Endothelial cell (in vitro differentiated cells): Measurements from ENCODE around the gene CRYGN. TPM values are rescaled to one million over a fixed set of nuclear protein-coding genes. Genes with fewer than 3 reads are reported as not detected.

Experiments
- DNase-seq: peaks from one replicate; pipeline ENCODE4 v3.0.0; 2021; ENCODE audit warnings: low spot score
- H3K27ac Mint-ChIP-seq: one replicate; pipeline ENCODE4 v1.8.0; 2021; ENCODE audit warnings: mixed read lengths, inconsistent platforms; ENCODE audit not compliant: unreplicated experiment
- H3K27me3 Mint-ChIP-seq: one replicate; pipeline ENCODE4 v1.8.0; 2021; ENCODE audit warnings: mild to moderate bottlenecking, moderate library complexity, mixed read lengths, inconsistent platforms; ENCODE audit not compliant: unreplicated experiment
- H3K36me3 Mint-ChIP-seq: one replicate; pipeline ENCODE4 v1.8.0; 2021; ENCODE audit warnings: mild to moderate bottlenecking, low read depth, mixed read lengths, inconsistent platforms; ENCODE audit not compliant: unreplicated experiment
- H3K4me1 Mint-ChIP-seq: one replicate; pipeline ENCODE4 v1.8.0; 2021; ENCODE audit warnings: mild to moderate bottlenecking, mixed read lengths, inconsistent platforms; ENCODE audit not compliant: unreplicated experiment
- H3K4me3 Mint-ChIP-seq: one replicate; pipeline ENCODE4 v1.8.0; 2021; ENCODE audit warnings: mild to moderate bottlenecking, mixed read lengths, inconsistent platforms; ENCODE audit not compliant: unreplicated experiment
- H3K9me3 Mint-ChIP-seq: one replicate; pipeline ENCODE4 v1.8.0; 2021; ENCODE audit warnings: mixed read lengths, inconsistent platforms; ENCODE audit not compliant: unreplicated experiment
- total RNA-seq: library from RNA; stranded (reverse); fragmentation: NEBNext Ultra II Directional; extraction: Animal tissue kit (Norgen Biotek cat#: 25700); gene quantifications from one replicate; pipeline ENCODE4 v1.2.1, GENCODE V29; 2021; ENCODE audit not compliant: unreplicated experiment
- TF ChIP-seq, protein P1 (sequence below): fragments of 200-600 bp; sonication (generic); IDR thresholded peaks from one replicate; pipeline ENCODE4 v1.5.0; 2021; ENCODE audit warnings: antibody characterized with exemption; ENCODE audit not compliant: unreplicated experiment

CRYGN gene
- total RNA-seq, 1 donor from 2014 or later, result not detected

DNA sequence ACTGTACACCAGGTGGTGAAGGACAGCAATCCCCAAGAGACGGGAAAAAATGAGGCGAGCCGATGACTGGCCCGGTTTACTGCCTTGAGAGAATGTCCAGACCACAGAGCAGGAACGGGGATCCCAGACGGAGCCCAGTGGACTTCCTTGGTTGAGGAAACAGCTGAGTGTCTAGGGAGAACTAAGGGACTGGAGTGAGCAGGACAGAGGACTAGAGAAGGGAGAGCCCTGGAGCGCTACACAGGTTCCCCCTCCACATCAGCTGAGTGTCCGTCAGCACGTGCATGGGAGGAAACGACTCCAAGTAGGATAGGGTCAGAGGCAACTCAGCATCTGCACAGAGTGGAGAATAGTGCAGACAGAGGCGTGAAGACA, 23.0 kb downstream of the CRYGN start:
- Mint-ChIP-seq H3K36me3 (peaks cover 7% of the 10 kb centered on the region), H3K27me3 (peaks cover 8% of the 10 kb centered on the region)
- TF ChIP-seq, protein P1, sequence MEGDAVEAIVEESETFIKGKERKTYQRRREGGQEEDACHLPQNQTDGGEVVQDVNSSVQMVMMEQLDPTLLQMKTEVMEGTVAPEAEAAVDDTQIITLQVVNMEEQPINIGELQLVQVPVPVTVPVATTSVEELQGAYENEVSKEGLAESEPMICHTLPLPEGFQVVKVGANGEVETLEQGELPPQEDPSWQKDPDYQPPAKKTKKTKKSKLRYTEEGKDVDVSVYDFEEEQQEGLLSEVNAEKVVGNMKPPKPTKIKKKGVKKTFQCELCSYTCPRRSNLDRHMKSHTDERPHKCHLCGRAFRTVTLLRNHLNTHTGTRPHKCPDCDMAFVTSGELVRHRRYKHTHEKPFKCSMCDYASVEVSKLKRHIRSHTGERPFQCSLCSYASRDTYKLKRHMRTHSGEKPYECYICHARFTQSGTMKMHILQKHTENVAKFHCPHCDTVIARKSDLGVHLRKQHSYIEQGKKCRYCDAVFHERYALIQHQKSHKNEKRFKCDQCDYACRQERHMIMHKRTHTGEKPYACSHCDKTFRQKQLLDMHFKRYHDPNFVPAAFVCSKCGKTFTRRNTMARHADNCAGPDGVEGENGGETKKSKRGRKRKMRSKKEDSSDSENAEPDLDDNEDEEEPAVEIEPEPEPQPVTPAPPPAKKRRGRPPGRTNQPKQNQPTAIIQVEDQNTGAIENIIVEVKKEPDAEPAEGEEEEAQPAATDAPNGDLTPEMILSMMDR, result no peak

DNA sequence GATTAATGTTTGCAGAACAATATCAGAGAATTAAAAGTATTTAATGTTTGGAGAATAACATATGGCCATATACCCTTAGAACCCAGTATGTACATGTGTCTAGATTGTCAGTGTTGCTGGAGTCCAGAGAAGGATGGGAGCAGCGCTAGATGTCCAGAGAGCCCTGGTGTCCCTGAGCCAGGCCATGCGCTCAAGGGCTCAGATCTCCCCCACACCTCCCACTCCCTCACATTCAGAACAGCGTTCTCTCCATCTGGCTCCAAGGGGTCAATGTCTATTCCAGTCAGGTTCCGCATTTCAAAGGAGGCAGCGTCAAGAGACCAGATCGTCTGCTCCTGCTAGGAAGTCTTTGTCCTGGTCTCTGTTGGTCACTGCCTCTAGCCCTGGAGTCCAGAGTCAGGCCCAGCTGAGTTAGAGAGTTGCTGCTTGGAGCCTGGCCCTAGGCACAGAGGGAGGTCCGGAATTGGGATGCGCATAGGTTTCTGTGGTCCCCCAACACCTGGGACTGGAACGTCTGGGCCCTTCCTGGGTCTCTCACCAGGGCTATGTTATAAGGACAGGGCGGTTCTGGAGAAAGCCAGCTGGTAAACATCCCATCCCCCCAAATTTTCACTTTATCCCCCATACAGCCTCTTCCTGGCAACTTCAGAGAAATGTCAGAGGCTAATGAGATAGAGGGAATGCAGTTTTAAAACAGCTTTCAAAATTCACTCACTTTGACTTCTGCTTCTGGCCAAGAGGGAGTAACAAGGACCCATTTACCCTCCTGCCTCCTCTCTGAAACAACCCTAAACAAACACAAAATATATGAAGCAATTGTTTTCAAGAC, 23.6 kb downstream of the CRYGN start:
- Mint-ChIP-seq H3K27ac (no peak overlapping the region), H3K36me3 (peaks cover 4% of the 10 kb centered on the region), H3K4me3 (no peak overlapping the region), H3K27me3 (peaks cover 12% of the 10 kb centered on the region), H3K9me3 (peaks cover 5% of the 10 kb centered on the region), H3K4me1 (no peaks in the 10 kb centered on the region)
- TF ChIP-seq, protein P1, result no peak
- no peak for DNase-seq

More for the DNA sequence above, 23.0 kb downstream of the CRYGN start:
- Mint-ChIP-seq H3K4me3 (no peak overlapping the region), H3K9me3 (peaks cover 8% of the 10 kb centered on the region), H3K4me1 (no peaks in the 10 kb centered on the region), H3K27ac (no peak overlapping the region)
- no peak for DNase-seq

DNA sequence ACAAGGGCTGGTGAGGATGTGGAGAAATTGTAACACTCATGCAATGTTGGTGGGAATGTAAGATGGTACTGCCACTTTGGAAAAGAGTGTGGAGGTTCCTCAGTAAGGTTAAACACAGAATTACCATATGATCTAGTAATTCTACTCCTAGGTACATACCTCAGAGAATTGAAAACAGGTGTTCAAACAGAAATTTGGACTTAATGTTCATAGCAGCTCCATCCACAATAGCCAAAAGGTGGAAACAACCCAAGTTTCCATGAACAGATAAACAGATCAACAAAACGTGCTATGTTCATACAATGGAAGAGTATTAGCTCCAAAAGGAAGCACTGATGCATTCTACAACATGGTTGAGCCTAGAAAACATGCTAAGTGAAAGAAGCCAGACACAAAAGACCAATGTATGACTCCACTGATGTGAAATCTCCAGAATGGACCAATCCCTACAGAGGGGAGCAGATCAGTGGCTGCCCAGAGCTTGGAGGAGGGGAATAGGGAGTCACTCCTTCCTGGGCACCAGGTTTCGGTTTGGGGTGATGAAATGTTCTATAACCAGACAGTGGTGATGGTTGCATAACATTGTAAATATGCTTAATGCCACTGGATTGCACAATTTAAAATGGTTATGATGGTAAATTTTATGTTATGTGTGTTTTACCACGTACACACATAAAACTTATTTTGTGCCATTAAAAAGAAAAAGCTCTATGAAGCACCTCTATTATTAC, 24.4 kb downstream of the CRYGN start:
- peaks cover 3% of the 10 kb centered on the region for H3K9me3 Mint-ChIP-seq
- H3K4me1 Mint-ChIP-seq, result peaks cover 3% of the 10 kb centered on the region
- H3K36me3 Mint-ChIP-seq, result peaks cover 2% of the 10 kb centered on the region
- DNase-seq, result no peak
- peaks cover 18% of the 10 kb centered on the region for H3K27me3 Mint-ChIP-seq
- no peak overlapping the region for H3K4me3 Mint-ChIP-seq
- H3K27ac Mint-ChIP-seq, result no peak overlapping the region
- TF ChIP-seq, protein P1, result no peak

DNA sequence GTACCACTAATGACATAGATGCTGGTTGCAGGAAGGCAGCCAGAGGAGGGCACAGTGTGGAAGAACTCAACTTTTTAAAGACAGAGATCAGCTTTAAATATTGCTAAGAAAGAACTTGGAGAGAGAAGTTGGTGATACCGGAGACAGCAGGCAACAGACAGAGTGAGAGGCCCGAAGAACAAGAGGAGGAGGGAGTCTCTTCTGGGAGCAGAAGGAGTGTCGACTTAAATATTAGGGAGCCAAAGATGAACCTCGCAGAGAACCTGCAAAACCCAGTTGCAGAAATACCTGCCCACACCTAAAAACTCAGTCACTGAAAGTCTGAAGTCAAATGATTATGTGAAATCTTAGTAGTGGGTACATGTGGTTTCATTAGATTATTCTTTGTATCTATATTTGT, 26.7 kb downstream of the CRYGN start:
- Mint-ChIP-seq H3K4me1 (peaks cover 9% of the 10 kb centered on the region), H3K4me3 (no peak overlapping the region), H3K27me3 (peaks cover 25% of the 10 kb centered on the region), H3K27ac (no peak overlapping the region), H3K36me3 (peaks cover 7% of the 10 kb centered on the region), H3K9me3 (no peaks in the 10 kb centered on the region)
- TF ChIP-seq, protein P1, result no peak
- DNase-seq, result no peak

DNA sequence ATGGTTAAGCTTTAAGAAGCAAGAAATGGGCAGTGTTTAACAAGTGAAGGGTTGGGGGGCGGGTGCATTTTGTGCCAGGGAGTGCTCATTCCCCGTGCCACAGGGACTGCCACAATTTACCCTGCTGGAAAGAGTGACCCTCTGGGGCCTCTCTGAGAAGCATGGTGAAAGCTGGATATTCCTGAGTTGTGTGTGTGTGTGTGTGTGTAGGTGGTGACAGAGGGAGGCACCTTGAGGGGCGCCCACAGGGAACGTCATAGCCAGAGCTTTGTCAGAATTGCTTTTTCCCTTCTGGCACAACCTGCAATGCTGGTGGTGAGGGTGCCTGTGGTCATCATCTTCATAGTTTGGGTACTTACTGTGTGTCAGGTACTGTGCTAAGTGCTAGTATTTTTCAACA, 27.6 kb downstream of the CRYGN start:
- Mint-ChIP-seq H3K27ac (no peak overlapping the region), H3K27me3 (peaks cover 25% of the 10 kb centered on the region), H3K9me3 (no peaks in the 10 kb centered on the region), H3K4me1 (peaks cover 9% of the 10 kb centered on the region), H3K4me3 (no peak overlapping the region), H3K36me3 (peaks cover 7% of the 10 kb centered on the region)
- DNase-seq, result no peak
- TF ChIP-seq, protein P1, result no peak
